ENCODE measurements around the gene TTC3. TPM values are rescaled to one million over a fixed set of nuclear protein-coding genes. Genes with fewer than 3 reads are reported as not detected.
A peak's percentile ranks its signal among the peaks of the same experiment; 100 is the strongest.

Gene TTC3
- total and polyA plus RNA-seq, 9 of the 15 experiments (the other 6 are each of a cell fraction or from before 2014, with no cell fraction given): 17.5 to 92.0 (median 59.5) TPM

GRCh38 chr21:37220981-37221664, 148.1 kb downstream of the TTC3 start (continued):
- peak; percentile 93 for TF ChIP-seq REST (IDR thresholded peaks at IDR 0.05; ENCODE audit: borderline replicate concordance)
- TF ChIP-seq REST (CRISPR knock-in tag; IDR thresholded peaks at IDR 0.05; ENCODE audit: low read depth): 0 out of 2 replicates have a peak, but pooled peaks have one; percentile 14
- peak; percentile 79 for TF ChIP-seq SPI1 (IDR thresholded peaks at IDR 0.05; ENCODE audit: borderline replicate concordance, low read depth, low read length)
- peak; percentile 88 for TF ChIP-seq KLF13 (tag; IDR thresholded peaks at IDR 0.05; ENCODE audit: borderline replicate concordance, low read depth)
- no peak for TF ChIP-seq ZNF707 (CRISPR knock-in tag; conservative IDR thresholded peaks at IDR 0.05)
- TF ChIP-seq SUPT5H (IDR thresholded peaks at IDR 0.05): peak; percentile 70
- no peak for TF ChIP-seq ZNF41 (CRISPR knock-in tag; conservative IDR thresholded peaks at IDR 0.05)
- peak; percentile 69 for TF ChIP-seq E2F8 (IDR thresholded peaks at IDR 0.05; ENCODE audit: low read depth, partially characterized antibody)
- TF ChIP-seq SRF (CRISPR knock-in tag; IDR thresholded peaks at IDR 0.05): peak in 1 of 2 experiments; percentile 84; a peak in 1 of 4 replicates
- TF ChIP-seq PTTG1 (tag; IDR thresholded peaks at IDR 0.05; ENCODE audit: low read depth): no peak
- TF ChIP-seq TEAD1 (CRISPR knock-in tag; IDR thresholded peaks at IDR 0.05): peak in 1 of 2 experiments; percentile 47; a peak in 1 of 4 replicates
- TF ChIP-seq, protein P1, sequence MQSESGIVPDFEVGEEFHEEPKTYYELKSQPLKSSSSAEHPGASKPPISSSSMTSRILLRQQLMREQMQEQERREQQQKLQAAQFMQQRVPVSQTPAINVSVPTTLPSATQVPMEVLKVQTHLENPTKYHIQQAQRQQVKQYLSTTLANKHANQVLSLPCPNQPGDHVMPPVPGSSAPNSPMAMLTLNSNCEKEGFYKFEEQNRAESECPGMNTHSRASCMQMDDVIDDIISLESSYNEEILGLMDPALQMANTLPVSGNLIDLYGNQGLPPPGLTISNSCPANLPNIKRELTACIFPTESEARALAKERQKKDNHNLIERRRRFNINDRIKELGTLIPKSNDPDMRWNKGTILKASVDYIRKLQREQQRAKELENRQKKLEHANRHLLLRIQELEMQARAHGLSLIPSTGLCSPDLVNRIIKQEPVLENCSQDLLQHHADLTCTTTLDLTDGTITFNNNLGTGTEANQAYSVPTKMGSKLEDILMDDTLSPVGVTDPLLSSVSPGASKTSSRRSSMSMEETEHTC (IDR thresholded peaks at IDR 0.05): peak; percentile 82; the same call in 1 of the 2 replicates
- TF ChIP-seq ARNT (IDR thresholded peaks at IDR 0.05): 0 out of 4 replicates have a peak, but pooled peaks of 1 of the 2 experiments have one; percentile 42
- no peak for TF ChIP-seq NELFE (IDR thresholded peaks at IDR 0.05; ENCODE audit: insufficient read depth, insufficient read length)
- peak; percentile 38 for TF ChIP-seq KDM5B (IDR thresholded peaks at IDR 0.05; ENCODE audit: insufficient replicate concordance, low read depth, low read length)
